A549 (cell line): ENCODE results near the gene AHSG.

Source experiments
- EP300 ChIP-seq, 2 experiments: fragments of >200 bp; sonication (Bioruptor Twin); formaldehyde crosslinking; IDR thresholded peaks; 2 replicates in 1 of 2; 3 replicates in 1 of 2; pipeline ENCODE4 v1.6.1; 2016 to 2017
- MYC ChIP-seq: IDR thresholded peaks from 2 replicates; pipeline ENCODE4 v1.6.1; 2012; ENCODE audit warnings: mild to moderate bottlenecking, inconsistent platforms, low read length, improper control_type of control experiment, borderline replicate concordance
- POLR2A ChIP-seq: IDR thresholded peaks from 2 replicates; pipeline ENCODE4 v1.6.1; 2012; ENCODE audit warnings: mild to moderate bottlenecking, low read length
- RAD21 ChIP-seq, 2 experiments: fragments of >200 bp in 1 of 2; sonication (Bioruptor Twin) in 1 of 2; formaldehyde crosslinking in 1 of 2; IDR thresholded peaks in 1 of 2; conservative IDR thresholded peaks in 1 of 2; 2 replicates in 1 of 2; 3 replicates in 1 of 2; pipeline ENCODE4 v1.6.1; 2012 to 2018; ENCODE audit warnings: inconsistent platforms in 1 of 2
- TF ChIP-seq, protein P1 (sequence below): fragments of >200 bp; sonication (Bioruptor Twin); formaldehyde crosslinking; IDR thresholded peaks from 3 replicates; pipeline ENCODE4 v1.5.1; 2016
- TF ChIP-seq, protein P2 (sequence below): fragments of 150-350 bp; IDR thresholded peaks from 2 replicates; pipeline ENCODE4 v1.6.1; 2014; ENCODE audit warnings: low read depth, mild to moderate bottlenecking, low read length

DNA sequence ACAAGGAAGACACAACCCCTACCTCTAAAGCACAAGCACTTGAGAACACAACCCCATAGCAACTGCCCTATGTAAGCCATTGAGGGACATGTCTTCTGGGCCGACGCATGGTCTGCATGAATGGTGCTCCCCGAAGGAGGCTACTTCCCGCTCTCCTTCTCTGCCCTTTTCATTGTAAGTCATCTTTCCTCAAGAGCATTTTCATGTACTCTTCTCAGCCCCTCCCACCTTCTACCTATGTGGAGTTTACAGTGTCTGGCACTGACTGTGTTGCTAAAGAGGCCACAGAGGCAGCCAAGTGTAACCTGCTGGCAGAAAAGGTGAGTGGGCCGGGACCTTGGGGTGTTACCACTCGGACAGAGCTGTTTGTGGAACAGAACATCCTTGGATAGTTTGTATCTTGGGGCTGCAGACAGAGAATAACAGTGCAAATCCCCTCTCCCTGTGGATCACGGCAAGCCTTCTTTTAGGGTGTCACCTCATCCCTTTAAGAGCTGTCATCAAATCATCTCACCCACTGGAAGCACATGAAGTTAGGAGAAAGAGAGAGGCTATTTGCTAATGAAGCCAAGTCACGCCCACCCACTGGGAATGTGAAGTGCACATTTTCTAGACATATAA lies 5.6 kb downstream of the AHSG start:
- TF ChIP-seq RAD21 (conservative IDR thresholded peaks at IDR 0.05 in 1 of 2, IDR thresholded peaks at IDR 0.05 in 1 of 2) = no peak
- TF ChIP-seq, protein P1, sequence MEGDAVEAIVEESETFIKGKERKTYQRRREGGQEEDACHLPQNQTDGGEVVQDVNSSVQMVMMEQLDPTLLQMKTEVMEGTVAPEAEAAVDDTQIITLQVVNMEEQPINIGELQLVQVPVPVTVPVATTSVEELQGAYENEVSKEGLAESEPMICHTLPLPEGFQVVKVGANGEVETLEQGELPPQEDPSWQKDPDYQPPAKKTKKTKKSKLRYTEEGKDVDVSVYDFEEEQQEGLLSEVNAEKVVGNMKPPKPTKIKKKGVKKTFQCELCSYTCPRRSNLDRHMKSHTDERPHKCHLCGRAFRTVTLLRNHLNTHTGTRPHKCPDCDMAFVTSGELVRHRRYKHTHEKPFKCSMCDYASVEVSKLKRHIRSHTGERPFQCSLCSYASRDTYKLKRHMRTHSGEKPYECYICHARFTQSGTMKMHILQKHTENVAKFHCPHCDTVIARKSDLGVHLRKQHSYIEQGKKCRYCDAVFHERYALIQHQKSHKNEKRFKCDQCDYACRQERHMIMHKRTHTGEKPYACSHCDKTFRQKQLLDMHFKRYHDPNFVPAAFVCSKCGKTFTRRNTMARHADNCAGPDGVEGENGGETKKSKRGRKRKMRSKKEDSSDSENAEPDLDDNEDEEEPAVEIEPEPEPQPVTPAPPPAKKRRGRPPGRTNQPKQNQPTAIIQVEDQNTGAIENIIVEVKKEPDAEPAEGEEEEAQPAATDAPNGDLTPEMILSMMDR = no peak
- no peak for TF ChIP-seq POLR2A
- no peak for TF ChIP-seq EP300 (IDR thresholded peaks at IDR 0.05)
- TF ChIP-seq, protein P2, sequence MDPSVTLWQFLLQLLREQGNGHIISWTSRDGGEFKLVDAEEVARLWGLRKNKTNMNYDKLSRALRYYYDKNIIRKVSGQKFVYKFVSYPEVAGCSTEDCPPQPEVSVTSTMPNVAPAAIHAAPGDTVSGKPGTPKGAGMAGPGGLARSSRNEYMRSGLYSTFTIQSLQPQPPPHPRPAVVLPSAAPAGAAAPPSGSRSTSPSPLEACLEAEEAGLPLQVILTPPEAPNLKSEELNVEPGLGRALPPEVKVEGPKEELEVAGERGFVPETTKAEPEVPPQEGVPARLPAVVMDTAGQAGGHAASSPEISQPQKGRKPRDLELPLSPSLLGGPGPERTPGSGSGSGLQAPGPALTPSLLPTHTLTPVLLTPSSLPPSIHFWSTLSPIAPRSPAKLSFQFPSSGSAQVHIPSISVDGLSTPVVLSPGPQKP = no peak
- TF ChIP-seq MYC = no peak
